HG02840 (cell line): ENCODE data around the gene SSH2.
A peak's percentile ranks its signal among the peaks of the same experiment; 100 is the strongest.

Source experiments
- ATAC-seq: cut with Tn5 transposase; IDR thresholded peaks from one replicate; pipeline ENCODE4 v1.9.1; 2021; ENCODE audit warnings: mild to moderate bottlenecking, moderate library complexity, moderate number of reproducible peaks; ENCODE audit not compliant: unreplicated experiment, low FRiP score

The SSH2 gene

DNA sequence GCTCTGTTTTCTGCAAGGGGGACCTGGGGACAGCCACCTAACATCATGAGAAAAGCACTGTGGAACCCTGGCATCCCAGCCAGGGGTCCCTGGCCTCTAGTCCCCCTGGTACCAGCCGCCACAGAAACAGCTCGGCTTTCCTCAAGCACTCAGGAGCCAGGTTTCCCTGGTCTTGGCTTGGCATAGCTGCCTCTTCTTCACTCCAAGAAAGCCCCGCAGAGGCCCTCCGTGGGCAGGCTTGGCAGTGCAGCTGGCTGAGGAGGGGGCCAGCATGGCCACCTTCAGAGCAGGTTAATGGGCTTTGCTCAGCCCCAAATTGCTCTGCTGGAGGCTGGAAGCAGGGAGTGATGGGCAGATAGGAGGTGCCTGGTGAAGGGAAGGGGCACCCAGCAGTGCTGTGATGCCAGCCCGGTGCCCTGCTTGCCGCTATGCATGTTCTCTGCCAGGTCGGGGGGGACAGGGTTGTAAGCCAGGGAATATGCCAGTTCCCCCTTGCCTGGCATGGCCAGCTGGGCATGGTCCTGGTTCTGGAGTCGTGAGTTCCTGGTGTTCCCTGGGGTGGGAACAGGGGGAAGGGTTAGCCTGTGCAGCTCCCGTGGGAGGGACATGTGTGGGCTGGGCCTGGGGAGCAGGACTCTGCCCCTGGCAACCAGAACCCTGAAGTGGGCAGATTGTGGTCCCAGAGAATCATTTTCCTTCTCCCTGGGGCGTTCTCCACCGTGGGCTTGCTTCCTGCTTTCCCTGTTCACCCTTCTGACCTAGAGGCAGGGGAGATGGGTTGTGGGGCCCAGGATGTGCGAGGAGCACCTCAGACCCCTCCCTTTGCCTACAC, 333.9 kb downstream of the SSH2 start:
- ATAC-seq: no peak

DNA sequence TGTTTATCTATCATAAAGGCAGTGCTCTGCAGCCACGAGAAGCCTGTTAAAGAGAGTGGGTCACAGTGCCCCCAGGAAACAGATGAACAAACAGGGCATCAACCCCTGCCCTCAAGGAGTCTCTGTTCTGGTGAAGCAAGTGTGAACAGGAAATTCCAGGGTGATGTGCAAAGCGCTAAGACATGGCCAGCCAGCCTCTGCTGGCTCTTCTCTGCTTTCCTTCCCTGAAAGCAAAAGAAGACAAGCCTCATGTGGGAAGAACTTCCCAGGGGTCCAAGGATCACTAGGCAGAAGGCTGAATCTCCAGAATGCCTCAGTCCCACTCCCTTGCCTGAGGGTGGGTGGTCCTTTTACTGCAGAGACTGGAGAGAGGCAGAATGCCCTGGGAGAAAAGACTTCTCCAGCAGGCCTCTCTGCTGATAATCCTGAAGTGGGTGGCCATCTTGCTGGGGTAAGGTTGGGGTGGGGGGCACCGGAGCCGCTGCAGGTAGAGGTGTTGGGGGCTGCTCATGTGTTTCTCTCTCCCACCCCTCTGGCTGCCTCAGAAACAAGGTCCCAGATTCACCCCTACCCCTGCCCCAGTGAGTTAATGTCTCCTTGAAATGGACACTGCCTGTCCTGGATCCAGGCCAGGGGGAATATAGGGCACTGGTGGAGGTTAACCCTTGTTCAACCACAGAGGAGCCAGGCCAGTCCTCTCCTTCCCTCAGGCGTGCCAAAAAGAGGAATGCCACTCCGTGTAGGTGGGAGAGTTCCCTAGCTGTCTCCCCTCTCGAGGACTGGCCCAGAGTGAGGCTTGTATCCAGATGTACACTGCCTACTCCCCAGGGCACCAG, 334.7 kb downstream of the SSH2 start:
- ATAC-seq: no peak

DNA sequence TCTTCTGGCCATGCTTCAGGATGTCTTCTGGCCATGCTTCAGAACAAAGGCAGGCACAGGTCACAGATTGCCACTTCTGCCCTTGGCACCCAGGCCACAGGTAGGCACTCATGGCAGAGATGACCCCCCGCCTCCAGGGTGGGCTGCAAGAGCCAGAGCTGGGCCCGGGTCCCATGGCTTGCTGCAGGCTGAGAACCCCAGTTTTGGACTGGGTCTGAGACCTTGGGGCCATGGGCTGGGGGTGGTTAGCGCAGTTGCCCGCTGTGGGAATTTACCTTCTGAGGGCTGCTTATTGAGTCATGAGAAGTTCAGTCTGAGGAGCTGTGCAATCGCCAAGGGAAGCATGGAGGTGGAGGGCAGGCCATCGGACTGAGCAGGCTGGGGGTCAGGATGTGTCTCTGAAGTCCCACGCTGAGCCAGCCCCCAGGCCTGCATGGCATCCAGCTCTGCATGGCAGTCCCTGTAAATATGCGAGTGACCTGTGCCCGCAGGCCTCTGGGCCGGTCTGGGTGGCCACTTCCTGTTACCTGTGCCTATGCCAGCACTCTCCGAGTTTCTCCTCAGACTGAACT, 335.4 kb downstream of the SSH2 start:
- no peak for ATAC-seq

DNA sequence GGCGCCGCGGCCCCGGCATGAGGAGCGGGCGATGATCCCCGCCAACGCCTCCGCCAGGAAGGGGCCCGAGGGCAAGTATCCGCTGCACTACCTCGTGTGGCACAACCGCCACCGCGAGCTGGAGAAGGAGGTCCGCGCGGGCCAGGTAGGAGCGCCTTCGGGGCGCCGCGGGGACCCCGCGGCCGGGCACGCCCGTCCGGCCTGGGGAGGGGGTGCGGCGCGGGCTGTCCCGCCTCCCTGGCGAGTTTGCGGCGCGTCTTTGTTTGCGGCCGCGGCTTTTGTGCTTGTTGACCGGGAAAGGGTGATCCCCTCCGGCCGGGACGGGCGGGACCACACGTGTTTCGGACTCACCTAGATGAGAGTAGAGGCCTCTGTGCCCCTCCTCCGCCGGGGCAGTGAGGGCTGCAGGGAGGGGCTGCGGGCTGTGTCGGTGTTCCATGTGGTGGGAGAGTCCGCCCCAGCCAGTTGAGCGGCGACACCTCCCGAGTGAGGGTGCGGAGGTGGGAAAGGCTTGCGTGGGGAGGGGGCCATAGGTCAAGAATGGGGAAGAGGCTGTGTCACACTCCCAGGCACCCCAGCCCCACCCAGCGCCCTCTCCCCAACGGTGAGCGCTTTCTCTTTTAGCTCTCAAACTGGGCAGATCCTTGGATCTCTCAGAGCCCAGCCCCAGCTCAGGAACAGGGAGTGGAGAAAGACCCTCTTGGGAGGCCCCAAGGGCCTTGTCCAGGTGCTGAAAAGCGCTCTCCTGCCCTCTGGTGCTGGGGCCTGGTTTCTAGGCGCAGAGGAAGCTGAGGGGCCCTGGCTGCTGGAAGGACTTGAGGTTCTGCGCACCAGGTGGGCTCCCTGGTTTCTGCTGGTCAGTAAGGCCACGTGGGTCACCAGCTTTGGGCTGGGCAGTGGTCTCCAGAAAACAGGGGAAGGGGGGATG, 336.2 kb downstream of the SSH2 start:
- ATAC-seq: no peak

DNA sequence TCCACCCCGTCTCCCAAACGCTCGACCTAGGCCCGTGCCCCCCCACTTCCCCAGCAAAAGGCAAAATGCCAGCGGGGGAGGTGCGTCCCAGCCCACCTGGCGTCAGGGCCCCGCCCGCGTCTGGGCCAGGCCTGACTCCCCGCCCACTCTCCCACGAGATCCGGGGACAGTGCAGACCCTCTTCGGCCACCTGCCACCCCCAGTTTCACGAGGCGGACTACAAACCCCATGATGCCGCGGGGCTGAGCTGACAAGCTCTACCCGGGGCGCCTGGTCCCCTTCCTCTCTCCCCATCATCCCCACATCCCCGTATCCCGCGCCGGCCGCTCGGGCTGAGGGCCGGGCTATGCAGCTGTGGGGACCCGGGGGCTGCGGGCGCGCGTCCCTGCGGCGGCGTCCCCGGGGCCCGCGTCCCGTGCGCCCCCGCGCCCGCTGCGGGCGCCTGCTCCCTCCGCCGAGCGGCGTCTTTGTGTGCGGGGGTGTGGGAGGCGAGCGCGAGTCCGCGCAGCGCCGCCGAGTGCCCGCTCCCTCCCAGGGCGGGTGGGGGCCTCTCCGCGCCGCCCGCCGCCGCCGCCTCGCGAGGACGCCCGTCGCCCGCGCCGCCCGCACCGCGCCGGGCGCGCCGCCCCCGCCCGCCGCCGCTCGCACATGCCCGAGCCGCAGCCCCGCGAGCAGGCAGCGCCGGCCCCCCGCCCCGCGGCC, 337.0 kb downstream of the SSH2 start, which contains the start of gene ANKRD13B:
Gene ANKRD13B, plus strand, starts transcription at position 283 of the 702 bp plus-strand sequence. CDS start 490 bp downstream, outside the sequence.
- no peak for ATAC-seq

DNA sequence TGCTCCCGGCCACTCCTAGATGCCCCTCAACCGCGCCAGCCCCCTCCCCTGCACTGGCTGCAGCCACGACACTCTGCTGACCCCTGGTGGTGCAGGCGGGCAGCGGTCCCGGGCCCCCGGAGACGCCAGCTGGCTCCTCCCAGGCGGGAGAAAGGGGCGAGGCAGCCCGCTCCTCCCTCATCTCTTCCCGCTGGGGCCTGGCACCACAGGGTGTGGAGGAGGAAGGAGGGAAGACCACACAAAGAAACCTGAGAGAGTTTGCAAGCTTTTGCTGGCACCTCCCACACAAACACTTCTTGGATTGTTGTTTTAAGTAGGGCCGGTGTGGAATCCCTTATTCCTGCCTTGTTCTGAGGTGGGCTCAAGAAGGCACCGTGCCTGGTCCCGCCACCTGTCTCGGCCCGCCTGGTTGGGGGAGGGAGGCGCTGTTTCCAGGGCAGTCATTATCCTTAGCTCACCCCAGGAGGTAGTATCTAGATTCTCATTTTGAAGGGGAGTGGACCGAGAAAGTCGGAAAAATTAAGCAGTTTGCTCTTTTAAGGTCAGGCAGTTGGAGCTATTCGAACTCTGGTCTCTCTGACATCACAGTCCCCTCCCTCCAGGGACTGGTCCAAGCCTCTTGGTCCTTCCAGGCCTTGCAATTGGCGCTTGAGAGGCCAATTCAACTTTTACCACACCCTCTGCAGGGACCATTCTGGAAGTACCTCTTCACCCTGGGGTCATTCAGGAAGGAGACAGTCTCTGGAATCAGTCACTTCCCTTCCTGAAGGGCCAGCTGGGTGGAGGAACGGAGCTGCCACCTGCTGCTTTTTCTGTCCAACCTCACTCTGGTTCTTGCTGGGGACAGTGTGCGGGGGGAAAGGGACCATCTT, 338.1 kb downstream of the SSH2 start:
- ATAC-seq: no peak

DNA sequence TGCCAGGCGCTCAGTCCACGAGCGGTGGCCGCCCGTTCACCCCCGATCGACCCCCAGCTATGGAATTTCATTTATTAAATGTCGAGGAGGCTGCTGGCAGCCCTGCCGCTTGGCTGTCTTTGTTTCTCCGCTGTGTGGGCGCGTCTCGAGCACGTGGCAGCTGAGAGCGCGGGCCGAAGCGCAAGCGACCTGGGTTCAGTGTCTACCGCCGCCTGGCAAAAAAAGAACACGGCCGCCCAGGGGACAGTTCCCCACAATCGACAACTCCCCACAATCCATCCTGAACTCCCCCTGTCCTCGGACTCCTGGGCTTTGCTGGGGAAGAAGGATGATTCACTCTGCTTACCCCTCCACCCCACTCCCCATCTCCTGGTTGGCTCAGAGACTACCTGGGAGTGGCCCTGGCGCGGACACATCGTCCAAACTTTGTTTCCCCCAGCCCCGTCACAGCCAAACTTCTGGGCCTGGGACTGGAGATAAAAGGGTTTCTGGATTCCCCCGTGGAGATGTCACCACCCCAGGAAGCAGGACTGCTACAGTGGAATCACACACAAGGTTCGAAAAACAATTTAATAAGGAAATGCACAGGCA, 338.8 kb downstream of the SSH2 start:
- no peak for ATAC-seq

DNA sequence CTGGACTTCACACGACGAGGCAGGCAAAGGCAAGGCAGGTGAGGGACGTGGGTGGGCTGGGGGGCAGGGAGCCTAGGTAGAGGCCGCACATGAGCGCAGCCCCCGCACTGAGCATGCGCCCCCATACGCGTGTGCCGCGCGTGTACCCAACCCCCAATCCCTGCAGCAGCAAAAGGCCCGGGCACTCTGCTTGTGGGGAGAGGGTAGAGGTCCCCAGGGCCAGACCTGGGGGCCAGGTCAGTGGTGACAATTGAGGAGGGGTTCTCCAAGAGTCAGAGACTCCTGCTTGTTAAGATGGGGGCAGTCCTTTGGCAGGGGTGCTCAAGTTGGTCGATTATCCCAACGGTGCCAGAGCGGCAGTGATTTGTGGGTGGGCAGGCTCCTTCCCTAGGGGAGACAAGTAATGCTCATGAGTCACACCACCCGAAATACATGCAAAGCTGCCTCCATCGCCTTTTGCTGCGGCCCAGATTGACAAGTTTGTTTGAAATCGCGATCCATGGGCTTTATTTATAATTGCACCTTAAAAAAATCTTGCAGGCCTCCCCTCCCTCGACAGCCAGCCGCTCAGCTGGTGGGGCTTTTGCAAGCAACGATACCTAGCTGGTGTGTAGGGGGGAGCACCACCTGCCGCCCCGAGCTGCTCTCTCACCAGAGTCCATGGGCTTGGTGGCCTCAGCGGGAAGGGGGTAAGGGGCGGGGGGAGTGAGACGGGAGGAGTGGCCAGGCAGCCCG, 339.4 kb downstream of the SSH2 start:
- ATAC-seq: no peak

DNA sequence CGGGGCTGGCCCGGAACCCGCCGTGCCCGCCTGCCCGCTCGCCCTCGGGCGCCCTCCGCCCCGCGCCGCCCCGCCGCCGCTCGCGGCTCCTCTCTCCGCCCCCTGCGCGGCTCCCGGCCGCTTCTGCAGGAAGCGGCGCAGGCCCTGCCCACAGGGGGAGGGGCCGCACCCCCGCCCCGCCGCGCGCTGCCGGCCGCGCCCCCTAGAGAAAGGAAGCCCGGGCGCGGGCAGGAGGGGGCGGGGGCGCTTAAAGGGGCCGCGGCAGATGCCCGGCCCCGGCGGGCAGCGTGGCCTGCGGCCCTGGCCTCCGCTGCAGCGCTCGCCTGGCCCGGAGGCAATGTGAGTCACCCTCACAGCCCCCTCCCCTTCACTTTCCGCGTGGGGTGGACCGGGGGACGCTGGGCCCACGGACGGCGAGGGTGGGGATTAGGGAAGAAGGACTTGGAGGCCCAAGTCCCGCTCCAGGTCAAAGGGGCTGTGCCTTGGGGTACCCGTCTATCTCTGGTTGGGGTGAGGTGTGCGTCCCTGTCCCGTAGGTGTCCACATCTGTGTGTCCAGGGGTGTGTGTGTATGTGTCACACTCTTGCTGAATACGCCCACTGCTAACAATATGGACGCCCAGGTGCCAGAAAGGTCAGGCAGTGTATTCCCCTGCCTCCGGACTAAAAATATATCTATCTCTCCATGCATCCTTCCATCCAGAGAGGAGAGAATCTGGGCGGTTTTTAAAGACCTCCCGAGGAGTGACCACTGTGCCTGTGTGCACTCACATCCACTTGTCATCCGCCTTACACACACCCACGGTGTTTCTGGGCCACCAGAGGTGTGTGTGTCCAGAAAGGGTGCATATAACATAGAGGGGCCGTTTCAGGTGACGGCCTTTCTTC, 340.3 kb downstream of the SSH2 start, which contains the start of gene GIT1:
Gene GIT1, minus strand, starts transcription at position 125 of the 887 bp plus-strand sequence. CDS start 270 bp downstream, outside the sequence.
- ATAC-seq: peak; percentile 50

DNA sequence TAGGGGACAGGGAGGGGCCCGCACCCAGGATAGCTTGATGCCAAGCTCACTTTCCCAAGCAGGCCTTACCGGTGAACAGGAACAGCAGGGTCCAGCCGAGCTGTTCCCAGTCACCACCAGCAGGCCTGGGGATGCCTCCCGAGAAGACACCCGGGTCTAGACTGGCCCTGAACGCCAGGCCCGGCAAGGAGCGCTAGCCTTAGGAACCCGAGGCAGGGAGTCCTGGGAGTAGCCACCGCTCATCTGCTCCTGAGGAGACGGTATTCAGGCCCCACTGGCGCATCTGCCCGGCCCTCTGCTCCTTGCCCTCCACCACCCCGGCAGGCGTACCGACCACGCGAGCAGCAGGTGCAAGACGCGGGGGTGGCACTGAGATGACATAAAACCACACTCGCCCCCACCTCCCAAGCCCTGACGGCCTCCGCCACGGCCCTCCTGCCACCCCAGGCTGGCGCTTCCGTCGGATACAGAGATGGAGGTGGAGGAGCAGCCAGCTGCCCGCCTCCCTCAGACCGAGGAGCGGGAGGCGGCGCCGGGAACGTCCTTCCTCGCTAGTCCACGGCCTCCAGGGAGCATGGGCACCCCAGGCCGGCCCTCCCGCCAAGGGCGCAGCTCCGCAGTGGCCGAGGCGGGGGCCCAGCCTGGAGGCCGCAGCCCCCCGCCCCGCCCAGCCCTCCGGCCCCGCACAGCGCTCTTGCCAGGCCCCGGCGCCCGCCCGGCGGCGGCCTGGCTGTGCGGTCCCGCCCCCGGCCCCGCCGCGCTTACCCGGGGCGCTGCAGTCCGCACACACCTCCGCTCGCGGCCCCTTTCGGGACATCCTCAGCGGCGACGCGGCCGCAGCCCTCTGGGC, 341.2 kb downstream of the SSH2 start:
- ATAC-seq: peak; percentile 22

DNA sequence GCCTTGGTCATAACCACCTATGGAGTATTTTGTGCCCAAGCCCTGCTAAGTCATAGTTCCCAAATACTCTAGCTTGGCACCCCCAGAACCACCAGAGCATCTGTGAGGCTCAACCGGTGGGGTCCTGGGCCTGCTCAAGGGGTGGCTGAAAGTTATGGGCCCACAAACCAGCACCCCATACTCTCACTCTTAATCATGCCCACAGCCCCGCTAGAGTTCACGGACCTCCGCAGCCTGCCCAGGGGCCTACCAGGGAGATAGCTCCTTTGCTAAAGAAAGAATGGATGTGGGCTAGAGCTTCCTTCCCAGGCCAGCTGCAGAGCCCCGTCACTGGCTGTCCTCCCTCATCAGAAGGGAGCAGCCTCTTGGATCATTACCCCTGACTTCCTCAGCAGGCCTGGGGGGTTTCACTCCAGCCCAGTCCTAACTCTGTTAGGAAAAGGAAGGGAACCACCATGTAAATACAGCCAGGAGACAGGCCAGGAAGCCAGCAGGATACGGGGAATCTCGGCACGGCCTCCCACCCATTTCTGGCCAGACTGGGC, 341.9 kb downstream of the SSH2 start:
- no peak for ATAC-seq

DNA sequence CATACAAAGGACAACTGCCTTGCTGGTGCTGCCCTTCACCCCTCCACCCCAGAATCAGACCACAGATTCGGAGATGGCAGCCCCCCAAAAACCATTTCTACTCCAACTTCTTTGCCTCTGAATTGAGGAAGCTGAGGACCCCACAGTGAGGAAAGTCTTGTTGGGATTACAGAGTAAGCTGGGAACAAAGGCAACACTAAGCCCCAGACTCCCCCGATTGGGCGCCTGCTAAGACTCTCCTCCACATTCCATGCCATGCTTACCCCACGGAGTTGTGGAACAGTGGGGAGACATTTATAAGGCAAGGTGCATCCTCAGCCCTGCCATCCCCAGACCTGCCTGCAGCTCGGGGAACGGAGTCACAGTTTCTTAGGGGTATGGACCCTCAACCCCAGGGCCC, 342.4 kb downstream of the SSH2 start:
- ATAC-seq: no peak

DNA sequence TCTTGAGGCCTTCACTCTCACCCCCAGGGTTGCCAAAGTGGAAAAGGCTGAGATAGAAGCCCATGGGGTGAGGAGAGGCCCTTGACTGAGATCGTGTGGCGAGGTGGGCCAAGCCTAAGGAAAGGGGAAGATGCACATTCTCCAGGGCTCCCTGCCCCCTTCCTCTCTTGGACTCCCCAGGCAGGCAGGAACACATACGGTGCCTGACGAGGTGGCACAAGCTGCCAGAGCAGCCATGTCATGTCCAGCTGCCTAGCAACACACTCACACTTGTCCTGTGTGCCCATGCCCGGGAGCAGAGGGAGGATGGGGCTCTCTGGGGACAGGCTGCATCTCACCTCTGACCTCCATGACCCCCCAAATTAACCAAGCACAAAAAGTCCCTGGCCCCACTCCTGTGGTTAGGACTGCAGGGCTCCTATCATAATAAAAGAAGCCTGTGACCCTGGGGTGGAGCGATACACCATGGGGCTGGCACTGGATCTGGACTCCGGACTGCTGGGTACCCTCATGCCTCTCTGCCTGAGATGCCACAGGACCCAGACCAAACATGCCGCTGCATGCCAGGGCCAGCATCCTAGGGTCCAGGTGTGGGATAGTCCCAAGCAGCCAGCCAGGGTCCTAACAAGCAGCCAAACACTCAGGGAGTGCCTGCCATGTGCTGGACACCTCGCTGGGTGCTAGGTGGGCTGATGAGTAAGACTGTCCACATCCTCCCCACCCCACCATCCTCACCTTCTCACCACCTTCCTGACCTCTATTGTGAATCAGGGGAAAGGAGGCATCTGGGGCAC, 343.2 kb downstream of the SSH2 start:
- ATAC-seq: no peak

DNA sequence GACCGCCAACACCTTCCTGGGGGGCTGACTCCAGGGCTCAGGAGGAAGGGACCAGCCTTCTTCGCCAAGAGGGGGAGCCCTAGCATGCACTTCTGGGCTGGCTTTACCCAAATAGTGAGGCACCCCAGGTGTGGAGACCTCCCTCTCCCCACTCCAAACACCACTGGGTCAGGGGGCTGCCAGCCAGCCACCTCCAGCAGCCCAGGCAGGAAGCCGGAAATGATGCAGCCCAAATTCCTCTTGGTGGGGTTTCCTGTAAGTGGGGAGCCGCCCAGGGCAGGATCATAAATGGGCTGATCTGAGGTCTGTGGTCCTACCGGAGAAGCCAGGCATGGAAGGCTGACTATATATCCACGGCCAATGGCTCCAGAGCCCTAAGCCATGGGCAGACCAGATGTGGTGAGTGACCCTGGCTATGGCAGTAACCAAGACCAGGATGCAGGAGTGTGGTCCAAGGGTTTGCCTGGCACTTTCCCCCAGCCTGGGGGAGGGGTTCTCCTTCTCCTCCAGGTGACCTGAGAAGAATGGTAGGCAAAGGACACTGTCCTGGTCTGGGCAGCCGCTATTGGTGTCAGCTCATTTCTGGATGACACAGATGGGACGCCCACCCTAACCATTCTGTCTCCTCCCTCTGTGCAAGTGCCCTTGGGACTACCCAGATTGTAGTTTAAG, 344.8 kb downstream of the SSH2 start:
- no peak for ATAC-seq
